ENCODE measurements around the gene DLGAP3.
"Not testable (repeated sequence)": the region's sequence is repeated elsewhere in the genome, so short reads cannot be mapped to it uniquely, and the experiment has no call there.

The DLGAP3 gene

GRCh38 chr1:34842952-34843371 is 86.5 kb downstream of the DLGAP3 start:
- DNase-seq (ENCODE audit: extremely low read depth in 1 of 2, low read depth in 1 of 2), result no peak

GRCh38 chr1:34842073-34842472 is 87.4 kb downstream of the DLGAP3 start:
- DNase-seq (ENCODE audit: extremely low read depth in 1 of 2, low read depth in 1 of 2), result no peak

- DNase-seq (ENCODE audit: extremely low read depth in 1 of 2, low read depth in 1 of 2), result no peak
Observed at GRCh38 chr1:34840426-34840825, 89.0 kb downstream of the DLGAP3 start.

- no peak for DNase-seq (ENCODE audit: extremely low read depth in 1 of 2, low read depth in 1 of 2)
Observed at GRCh38 chr1:34839526-34840305, 89.7 kb downstream of the DLGAP3 start.

- no peak for DNase-seq (ENCODE audit: extremely low read depth in 1 of 2, low read depth in 1 of 2)
Observed at GRCh38 chr1:34833711-34834110, 95.7 kb downstream of the DLGAP3 start.

- no peak for DNase-seq (ENCODE audit: extremely low read depth in 1 of 2, low read depth in 1 of 2)
Observed at GRCh38 chr1:34831721-34832246, 97.7 kb downstream of the DLGAP3 start.

- DNase-seq (ENCODE audit: extremely low read depth in 1 of 2, low read depth in 1 of 2), result no peak
Observed at GRCh38 chr1:34829250-34829649, 100.2 kb downstream of the DLGAP3 start.

- DNase-seq (ENCODE audit: extremely low read depth in 1 of 2, low read depth in 1 of 2), result no peak
Observed at GRCh38 chr1:34828611-34829010, 100.8 kb downstream of the DLGAP3 start.

GRCh38 chr1:34827341-34827941 is 102.0 kb downstream of the DLGAP3 start:
- DNase-seq (ENCODE audit: extremely low read depth in 1 of 2, low read depth in 1 of 2), result no peak

- no peak for DNase-seq (ENCODE audit: extremely low read depth in 1 of 2, low read depth in 1 of 2)
Observed at GRCh38 chr1:34825455-34826091, 103.9 kb downstream of the DLGAP3 start.

GRCh38 chr1:34824817-34825454 is 104.5 kb downstream of the DLGAP3 start:
- no peak for DNase-seq (ENCODE audit: extremely low read depth in 1 of 2, low read depth in 1 of 2)

GRCh38 chr1:34822202-34822601 is 107.2 kb downstream of the DLGAP3 start:
- no peak for DNase-seq (ENCODE audit: extremely low read depth in 1 of 2, low read depth in 1 of 2)

- DNase-seq (ENCODE audit: extremely low read depth in 1 of 2, low read depth in 1 of 2), result not testable (repeated sequence)
Observed at GRCh38 chr1:34818862-34819261, 110.6 kb downstream of the DLGAP3 start.

GRCh38 chr1:34816778-34817177 is 112.7 kb downstream of the DLGAP3 start:
- no peak for DNase-seq (ENCODE audit: extremely low read depth in 1 of 2, low read depth in 1 of 2)

- no peak for DNase-seq (ENCODE audit: extremely low read depth in 1 of 2, low read depth in 1 of 2)
Observed at GRCh38 chr1:34816332-34816731, 113.1 kb downstream of the DLGAP3 start.
